GM12873 (cell line): ENCODE data around the gene FN1.

ENCODE experiments used
- CTCF ChIP-seq: IDR thresholded peaks from 2 replicates; pipeline ENCODE4 v1.5.1; 2012; ENCODE audit warnings: low read depth, mild to moderate bottlenecking, moderate library complexity, low read length, control low read depth; ENCODE audit not compliant: insufficient read depth; ENCODE audit errors: missing control alignments

The FN1 gene

GRCh38 chr2:215466097-215466909 lies 30.4 kb upstream of the FN1 start:
- TF ChIP-seq CTCF = no peak

GRCh38 chr2:215465256-215465655 lies 29.4 kb upstream of the FN1 start:
- no peak for TF ChIP-seq CTCF

- no peak for TF ChIP-seq CTCF
These were observed 26.1 kb upstream of the FN1 start for GRCh38 chr2:215461836-215462532.

GRCh38 chr2:215460682-215461382 lies 25.0 kb upstream of the FN1 start:
- TF ChIP-seq CTCF = no peak

GRCh38 chr2:215455958-215456357 lies 20.1 kb upstream of the FN1 start:
- no peak for TF ChIP-seq CTCF

- TF ChIP-seq CTCF = peak; percentile 75
These were observed 18.8 kb upstream of the FN1 start for GRCh38 chr2:215454519-215455246.
